ENCODE measurements around the gene GAS6.
"Not testable (repeated sequence)": the region's sequence is repeated elsewhere in the genome, so short reads cannot be mapped to it uniquely, and the experiment has no call there.

The GAS6 gene

DNA sequence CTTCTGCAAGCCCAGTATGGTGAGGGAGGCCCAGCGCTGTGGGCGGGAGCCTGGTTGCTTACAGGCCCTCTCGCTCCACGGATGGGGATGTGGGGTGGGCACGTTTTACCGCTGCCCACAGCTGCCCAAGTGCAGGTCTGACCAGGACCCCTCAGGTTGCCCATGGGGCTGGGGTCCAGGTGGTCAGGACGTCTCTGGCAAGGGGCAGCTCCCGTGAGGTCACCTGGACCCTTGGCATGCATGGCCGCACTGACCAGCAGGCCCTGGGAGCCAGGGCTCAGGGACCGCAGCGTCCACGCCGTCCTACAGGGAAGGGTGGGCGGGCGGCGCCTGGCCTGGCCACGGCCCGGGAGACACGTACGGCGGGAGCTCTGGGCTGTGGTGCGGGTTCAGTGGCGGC lies 32.8 kb downstream of the GAS6 start:
- intact Hi-C loops (cut with DNase I): no loop called here
- DNase-seq: peak in 4 of 10 donors; percentile 15 to 84 (median 71)

DNA sequence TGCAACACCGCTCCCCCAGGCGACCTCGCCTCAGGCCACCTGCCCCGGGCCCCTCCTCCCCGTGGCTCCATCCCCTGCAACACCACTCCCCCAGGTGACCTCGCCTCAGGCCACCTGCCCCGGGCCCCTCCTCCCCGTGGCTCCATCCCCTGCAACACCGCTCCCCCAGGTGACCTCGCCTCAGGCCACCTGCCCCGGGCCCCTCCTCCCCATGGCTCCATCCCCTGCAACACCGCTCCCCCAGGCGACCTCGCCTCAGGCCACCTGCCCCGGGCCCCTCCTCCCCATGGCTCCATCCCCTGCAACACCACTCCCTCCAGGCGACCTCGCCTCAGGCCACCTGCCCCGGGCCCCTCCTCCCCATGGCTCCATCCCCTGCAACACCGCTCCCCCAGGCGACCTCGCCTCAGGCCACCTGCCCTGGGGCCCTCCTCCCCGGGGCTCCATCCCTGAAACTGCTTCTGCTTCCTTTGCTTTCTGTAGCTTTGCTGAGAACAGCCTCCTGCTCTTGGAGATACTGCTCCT lies 33.4 kb downstream of the GAS6 start:
- DNase-seq: peak in 3 of 10 donors; percentile 23 to 66 (median 29)
- intact Hi-C loops (cut with DNase I): not testable (repeated sequence)

DNA sequence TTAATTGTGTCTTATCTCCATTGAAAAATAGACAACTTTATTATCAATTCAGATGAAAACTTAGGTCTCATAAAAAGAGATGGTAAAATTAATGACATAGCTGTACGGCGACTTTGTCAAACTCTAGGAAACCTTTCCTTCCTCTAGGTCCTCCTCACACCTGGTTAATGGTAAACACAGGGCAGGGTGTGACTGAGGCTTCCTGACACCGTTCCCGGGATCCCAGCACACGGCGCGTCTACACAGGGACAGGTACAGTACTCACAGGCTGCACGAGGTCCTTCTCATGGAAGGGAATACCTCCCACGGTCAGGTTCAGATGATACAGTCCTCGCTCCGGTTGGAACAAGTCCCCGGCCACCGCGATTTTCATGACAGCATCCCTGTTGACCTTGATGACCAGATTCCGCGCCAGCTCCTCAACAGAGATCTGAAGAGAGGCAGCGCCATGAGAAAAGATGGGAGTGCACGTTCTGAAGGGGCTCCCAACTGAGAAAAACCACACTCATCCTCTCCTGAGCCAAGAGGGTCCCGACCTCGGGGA lies 35.5 kb downstream of the GAS6 start:
- peak in 4 of 10 donors; percentile 4 to 52 (median 48) for DNase-seq
- intact Hi-C loops (cut with DNase I): loop anchor here (10.0 kb wide), 1 partner anchor 196 kb away; no protein-coding TSS in a partner anchor

DNA sequence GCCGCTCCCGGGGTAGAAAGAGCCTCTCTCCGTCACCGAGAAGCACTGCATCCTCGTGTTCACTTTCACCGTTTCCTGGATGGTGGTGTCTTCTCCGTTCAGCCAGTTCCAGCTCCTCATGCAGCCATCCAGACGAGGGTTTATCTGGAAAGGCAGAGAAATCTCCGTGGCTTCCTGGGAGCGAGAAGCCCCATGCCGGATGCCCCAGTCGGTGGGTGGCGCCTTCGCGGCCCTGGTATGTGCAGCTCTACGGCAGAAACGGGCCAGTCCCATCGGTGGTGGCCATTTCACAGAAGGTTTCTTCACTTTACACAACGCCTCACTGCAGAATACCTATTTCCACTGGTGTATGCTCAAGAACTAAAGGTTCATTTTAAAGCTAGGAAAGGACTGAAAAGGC lies 36.9 kb downstream of the GAS6 start:
- intact Hi-C loops (cut with DNase I): loop anchor here (10.0 kb wide), 1 partner anchor 198 kb away; no protein-coding TSS in a partner anchor
- peak in 4 of 10 donors; percentile 25 to 47 (median 30) for DNase-seq

- peak in 1 of 10 donors; percentile 66 for DNase-seq
- intact Hi-C loops (cut with DNase I): loop anchor here (10.0 kb wide), 1 partner anchor 198 kb away; no protein-coding TSS in a partner anchor
Observed at GRCh38 chr13:113826446-113826845, 37.4 kb downstream of the GAS6 start.

GRCh38 chr13:113825841-113826240 lies 38.0 kb downstream of the GAS6 start:
- DNase-seq: peak in 1 of 10 donors; percentile 7
- intact Hi-C loops (cut with DNase I): loop anchor here (10.0 kb wide), 1 partner anchor 199 kb away; no protein-coding TSS in a partner anchor

GRCh38 chr13:113823771-113824170 lies 40.1 kb downstream of the GAS6 start:
- intact Hi-C loops (cut with DNase I): loop anchor here (5.0 to 10.0 kb wide), 2 partner anchors 39 to 201 kb away; partner anchors contain the start of gene GAS6
- no peak for DNase-seq

GRCh38 chr13:113822956-113823744 lies 40.7 kb downstream of the GAS6 start:
- intact Hi-C loops (cut with DNase I): loop anchor here (5.0 to 10.0 kb wide), 2 partner anchors 39 to 202 kb away; partner anchors contain the start of gene GAS6
- DNase-seq: peak in 1 of 10 donors; percentile 64

DNA sequence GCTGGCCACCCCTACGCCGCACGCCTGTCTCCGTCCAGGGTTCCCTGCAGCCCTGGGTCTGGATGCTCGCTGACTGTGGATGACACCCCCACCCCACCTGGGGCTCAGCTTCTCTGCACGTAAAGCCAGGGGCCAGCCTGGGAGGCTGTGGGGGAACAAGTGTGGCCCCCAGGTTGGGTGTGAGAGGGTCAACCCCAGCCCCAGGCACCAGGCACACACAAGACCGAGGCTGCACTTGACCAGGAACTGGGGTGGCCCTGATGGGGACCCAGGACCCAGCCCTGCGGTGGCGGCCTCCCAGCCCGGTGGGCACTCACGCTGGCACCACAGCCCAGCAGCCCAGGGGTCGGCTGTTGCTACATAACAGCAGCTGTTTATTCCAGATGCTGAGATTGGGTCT lies 41.6 kb downstream of the GAS6 start:
- no peak for DNase-seq
- intact Hi-C loops (cut with DNase I): loop anchor here (5.0 to 10.0 kb wide), 2 partner anchors 40 to 203 kb away; partner anchors contain the start of gene GAS6

DNA sequence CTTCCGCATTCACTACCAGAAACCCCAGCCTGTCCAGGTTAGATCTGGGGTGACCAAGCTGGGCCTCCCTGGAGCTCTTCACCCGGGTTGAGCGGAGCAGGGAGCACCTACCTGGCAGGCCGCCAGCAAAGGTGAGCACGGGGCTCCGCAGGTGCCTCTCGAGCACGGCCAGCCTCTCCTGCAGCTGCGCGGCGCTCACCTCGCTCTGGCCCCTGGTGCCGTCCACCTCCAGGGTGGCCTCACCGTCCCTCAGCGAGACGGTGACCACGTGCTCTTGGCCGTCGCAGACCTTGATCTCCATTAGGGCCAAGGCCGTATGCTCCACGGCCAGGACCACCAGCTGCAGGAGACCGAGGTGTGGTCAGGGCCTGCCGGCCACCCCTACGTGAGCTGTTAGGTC lies 42.0 kb downstream of the GAS6 start:
- no peak for DNase-seq

DNA sequence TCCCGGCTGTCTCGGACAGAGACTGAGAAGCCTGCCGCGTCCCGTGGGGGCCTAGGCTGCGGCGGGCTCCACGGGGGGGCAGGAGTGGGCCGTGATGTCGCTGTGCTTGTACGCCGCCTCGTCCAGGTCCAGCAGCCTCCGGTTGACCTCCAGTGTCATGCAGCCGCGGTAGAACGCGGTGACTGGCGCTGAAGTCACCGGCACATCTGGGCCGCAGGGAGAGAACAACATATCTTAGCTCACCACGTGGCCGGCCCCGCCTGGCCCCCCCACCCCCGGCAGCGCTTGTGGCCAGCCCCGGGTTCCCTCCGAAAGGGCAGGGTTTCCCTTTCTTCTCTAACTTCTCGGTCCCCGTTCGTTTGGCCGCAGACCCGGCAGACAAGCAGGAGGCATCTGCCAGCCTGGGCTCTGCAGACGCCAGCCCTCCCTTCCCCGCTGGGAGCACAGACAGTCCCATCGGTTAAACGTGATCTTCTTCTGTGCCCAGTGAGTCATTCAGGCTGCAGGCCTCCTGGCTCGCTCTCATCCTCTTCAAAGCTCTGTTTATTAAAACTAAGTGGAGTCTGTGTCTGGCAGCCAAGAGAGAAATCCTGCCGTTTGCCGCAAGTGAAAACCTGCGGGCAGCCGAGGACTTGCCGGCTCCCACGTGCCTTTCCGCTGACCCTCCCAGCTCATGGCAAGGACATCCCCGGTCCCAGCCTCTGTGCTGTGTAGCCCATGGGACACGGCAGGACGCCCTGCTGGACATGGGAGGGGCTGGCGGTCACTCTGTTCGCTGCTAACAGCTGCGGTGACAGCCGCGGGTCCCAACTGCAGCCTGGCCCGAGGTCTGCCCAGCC lies 42.8 kb downstream of the GAS6 start:
- intact Hi-C loops (cut with DNase I): loop anchor here (2.0 to 10.0 kb wide), 3 partner anchors 41 to 406 kb away; partner anchors contain the start of gene GAS6
- DNase-seq: peak; percentile 70 to 98 (median 82)

More for the DNA sequence above, 42.0 kb downstream of the GAS6 start:
- intact Hi-C loops (cut with DNase I): loop anchor here (2.0 to 10.0 kb wide), 3 partner anchors 40 to 405 kb away; partner anchors contain the start of gene GAS6

GRCh38 chr13:113819731-113820715 lies 43.9 kb downstream of the GAS6 start:
- intact Hi-C loops (cut with DNase I): loop anchor here (2.0 to 10.0 kb wide), 5 partner anchors 42 to 407 kb away; partner anchors contain the start of gene GAS6
- DNase-seq: peak in 4 of 10 donors; percentile 10 to 76 (median 48)

- DNase-seq: no peak
- intact Hi-C loops (cut with DNase I): loop anchor here (5.0 to 10.0 kb wide), 2 partner anchors 85 to 128 kb away; no protein-coding TSS in a partner anchor
Observed at GRCh38 chr13:113819341-113819730, 44.5 kb downstream of the GAS6 start.

DNA sequence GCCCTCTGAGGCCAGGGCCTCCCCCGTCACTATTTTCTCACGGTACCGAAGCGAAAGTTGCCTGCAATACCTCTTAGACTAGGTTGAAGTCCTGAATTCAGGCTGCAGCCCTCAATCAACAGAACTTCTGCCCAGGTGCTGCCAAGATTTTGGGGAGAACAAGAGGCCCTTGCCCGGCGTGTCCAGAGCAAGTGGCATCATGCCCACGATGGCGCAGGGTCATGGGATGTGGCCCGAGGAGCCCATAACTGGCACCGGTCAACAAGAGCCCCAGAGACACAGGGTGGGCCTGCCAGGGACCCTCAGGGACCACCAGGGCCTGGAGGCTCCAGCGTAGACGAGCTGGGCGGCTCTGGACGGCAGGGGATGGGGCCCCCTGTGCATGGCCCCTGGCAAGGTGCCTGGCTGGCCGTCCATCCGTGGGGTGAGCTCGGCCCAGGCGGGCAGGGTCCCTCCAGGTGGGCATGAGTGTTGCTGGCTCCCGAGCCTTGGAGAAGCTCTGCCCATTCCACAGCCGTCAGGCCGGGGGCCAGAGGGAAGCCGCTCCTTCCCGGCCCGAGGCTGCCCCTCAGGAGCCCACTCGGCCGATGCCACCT lies 45.1 kb downstream of the GAS6 start:
- intact Hi-C loops (cut with DNase I): loop anchor here (5.0 to 10.0 kb wide), 2 partner anchors 86 to 129 kb away; no protein-coding TSS in a partner anchor
- peak in 4 of 10 donors; percentile 11 to 78 (median 44) for DNase-seq

DNA sequence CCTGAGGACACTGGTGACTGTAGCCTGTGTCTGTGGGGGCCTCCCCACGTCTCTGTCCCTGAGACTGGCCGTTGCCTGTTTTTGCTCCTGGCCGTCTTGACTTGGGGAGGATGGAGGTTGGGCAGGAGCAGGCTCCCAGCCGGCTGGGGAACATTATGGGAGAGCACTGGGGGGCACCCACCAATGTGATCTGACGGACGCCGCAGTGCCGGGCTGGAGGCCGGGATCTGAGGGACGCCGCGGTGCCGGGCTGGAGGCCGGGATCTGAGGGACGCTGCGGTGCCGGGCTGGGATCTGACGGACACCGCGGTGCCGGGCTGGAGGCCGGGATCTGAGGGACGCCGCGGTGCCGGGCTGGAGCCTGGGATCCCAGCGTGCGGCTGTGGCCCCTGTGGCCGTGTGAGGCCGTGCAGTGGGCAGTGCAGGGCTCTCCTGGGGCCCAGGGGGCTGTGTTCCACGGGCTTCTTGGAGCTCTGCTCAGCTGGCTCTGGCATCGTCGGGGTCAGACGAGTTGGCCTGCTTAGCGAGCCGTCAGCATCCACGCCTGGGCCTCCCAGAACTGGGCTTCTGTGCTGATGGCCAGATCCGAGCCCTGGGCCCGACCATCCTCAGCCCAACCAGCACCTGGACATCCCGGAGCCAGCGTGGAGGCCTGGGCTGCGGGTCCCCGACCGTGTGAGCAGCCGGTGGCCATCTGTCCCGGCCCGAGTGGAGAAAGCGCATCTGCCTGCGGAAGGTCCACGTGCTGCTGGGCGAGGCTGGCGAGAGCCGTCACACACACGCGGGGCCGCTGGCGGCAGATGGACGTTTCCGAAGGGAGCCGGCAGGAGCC lies 45.8 kb downstream of the GAS6 start:
- intact Hi-C loops (cut with DNase I): loop anchor here (5.0 to 10.0 kb wide), 2 partner anchors 87 to 129 kb away; no protein-coding TSS in a partner anchor
- DNase-seq: peak in 4 of 10 donors; percentile 9 to 81 (median 46)

DNA sequence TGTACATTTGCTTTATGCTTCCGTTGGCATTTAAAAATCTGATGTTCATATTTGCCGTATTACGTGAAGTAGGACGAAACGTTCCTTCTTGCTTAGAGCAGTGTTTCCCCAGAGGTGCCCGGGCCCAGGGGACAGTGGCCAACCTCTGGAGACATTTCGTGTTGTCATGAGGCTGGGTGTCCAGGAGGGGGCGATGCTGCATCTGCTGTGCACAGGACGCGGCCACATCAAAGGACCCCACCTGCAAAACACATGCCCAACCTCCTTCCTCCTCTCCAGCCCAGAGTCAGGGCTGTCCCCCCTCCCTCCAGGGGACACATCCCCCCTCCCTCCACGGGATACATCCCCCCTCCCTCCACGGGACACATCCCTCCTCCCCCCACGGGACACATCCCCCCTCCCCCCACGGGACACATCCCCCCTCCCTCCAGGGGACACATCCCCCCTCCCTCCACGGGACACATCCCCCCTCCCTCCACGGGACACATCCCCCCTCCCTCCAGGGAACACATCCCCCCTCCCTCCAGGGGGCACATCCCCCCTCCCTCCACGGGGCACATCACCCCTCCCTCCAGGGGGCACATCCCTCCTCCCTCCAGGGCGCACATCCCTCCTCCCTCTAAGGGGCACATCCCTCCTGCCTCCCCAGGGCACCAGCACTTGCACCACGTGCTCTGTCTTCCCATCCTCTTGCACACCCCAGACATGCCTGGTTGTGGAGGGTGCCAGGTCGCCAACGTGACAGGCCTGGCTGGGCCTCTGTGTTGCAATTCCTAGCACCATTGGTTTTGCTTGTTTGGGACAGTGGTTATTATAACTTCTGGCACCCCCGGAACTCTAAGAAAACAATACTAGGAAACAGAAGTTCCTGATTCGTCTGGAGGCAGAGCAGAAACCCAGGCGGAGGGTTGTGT lies 46.7 kb downstream of the GAS6 start:
- intact Hi-C loops (cut with DNase I): loop anchor here (5.0 to 10.0 kb wide), 2 partner anchors 88 to 130 kb away; no protein-coding TSS in a partner anchor
- DNase-seq: peak; percentile 47 to 96 (median 80)

All from posterior cingulate gyrus (tissue), 11 donors.